GM21786 (cell line): Measurements from ENCODE around the gene CFDP1.
"Not testable (repeated sequence)": the region's sequence is repeated elsewhere in the genome, so short reads cannot be mapped to it uniquely, and the experiment has no call there.

ENCODE experiments used
- ATAC-seq: cut with Tn5 transposase; IDR thresholded peaks from one replicate; pipeline ENCODE4 v1.9.1; 2021; ENCODE audit not compliant: unreplicated experiment

The CFDP1 gene

DNA sequence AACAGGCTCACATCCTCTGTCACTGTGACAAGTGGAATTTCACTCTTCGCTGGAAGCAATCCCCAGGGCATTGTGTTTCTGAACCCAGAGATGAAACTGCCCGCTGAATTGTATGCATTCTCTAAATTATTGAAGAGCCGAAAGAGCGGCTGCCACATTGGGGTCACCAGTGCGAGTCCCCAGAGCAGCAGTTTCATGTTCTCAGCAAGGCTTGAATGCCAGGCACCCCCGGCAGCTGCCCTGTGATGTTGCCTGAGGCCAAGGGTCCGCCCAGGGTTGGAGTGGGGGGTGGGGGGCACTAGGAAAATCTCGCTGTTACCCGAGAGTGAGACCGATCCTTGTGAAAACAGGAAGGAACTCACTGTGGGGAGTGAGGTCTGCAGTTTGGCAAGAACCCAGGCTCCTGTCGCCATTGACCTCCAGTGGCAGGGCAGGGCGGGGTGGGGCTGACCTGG, 161.2 kb downstream of the CFDP1 start:
- no peak for ATAC-seq

DNA sequence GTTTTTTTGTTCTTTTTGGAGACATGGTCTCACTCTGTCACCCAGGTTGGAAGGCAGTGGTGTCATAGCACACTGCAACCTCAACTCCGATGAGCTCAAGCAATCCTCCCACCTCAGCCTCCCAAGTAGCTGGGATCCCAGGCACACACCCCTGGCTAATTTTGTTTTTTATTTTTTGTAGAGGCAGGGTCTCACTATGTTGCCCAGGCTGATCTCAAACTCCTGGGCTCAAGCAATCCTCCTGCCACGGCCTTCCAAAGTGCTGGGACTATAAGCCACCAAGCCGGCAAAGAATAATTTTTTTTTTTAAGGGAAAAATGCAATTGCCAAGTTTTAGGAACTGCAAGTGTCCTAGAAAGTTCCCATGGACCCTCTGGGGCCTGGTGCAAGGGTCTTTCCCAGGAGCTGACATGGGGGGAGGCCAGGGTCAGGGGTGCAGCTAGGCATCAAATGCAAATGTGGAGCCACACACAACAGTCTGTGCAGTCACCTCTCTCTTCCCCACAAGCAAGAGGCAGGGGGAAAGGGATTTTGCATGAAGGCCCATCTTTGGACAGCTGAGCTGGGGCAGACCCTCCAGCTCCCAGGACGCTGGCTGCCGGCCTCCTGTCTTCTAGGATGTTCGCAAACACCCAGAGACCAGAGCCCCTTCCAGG, 161.7 kb downstream of the CFDP1 start:
- ATAC-seq: no peak

DNA sequence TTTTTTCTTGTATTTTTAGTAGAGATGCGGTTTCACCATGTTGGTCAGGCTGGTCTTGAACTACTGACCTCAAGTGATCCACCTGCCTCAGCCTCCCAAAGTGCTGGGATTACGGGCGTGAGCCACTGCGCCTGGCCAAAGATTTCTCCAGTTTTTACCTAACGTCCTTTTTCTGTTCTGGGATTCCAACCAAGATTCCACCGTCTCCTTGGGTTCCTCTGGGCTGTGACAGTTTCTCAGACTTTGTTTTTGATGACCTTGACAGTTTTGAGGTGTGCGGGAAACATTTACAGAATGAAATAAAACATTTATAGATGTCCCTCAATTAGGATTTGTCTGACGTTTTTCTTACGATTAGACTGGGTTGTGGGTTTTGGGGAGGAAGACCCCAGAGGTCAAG, 163.9 kb downstream of the CFDP1 start:
- not testable (repeated sequence) for ATAC-seq

DNA sequence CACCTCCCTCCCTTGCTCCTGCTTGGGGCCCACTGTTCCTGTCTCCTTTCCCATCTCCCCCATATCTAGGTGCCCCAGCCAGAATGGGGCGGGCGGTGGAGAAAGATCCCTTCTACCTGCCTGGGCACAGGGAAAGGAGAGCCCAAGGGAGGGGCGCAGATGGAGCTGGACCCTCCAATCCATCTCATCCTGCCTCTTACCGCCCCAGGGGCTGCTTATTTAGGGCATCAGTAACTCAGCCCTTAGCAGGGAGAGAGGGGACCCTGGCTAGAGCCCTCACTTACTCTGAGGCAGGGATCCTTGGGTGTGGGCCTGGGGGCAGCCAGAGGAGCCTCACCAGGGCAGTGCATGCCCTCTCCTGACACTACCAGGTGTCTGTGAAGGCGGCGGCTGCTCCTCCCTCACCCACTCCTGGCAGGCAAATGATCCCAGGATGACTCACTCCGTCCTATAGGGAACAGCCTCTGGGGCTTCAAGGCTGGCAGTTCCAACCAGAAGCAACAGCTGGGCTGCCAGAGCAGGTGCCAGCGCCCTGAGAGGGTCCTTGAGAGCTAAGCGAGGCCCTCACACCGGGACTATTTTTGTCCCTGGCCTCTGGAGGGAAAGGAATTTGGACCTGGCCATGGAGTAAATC, 165.6 kb downstream of the CFDP1 start:
- no peak for ATAC-seq

DNA sequence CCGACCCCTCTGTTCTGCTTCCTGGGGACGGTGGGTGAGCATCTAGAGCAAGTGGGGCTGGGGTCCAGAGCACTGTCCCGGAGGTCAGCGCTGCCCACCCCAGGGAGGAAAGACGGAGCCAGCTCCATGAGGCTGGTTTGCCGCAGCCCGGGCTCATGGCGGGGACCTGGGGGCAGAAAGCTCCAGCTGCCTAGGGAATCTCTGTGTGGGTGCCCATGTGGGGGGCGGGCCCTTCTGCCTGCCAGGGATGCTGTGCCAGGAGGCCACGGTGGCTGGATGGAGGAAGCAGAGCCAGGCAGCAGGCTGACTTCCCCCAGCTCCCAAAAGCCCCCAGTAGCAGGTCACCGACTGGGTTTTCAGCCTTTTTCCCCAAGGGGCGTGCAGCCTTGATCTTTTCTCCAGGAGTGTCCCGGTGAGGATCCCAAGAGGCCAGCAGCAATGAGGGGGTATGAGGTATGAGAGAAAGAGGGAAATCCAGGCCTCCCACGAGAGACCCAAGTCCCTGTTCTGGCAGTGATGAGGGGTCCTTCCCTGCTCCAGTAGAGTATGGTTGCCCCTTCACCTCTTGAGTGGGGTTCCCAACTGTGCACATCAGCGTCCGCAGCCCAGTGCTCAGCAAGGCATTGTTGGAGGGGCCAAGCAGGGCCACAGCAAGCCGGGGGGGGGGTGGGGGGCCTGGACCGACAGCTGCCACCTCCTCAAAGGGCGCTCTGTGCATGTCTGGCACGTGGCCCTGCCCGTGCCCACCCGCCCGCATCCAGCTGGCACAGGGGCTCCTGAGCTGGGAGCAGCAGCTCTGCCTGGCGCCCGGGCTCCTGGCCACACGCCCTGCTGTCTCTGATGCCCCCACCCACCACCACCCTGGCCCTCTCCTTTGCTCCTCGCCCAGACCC, 166.3 kb downstream of the CFDP1 start:
- no peak for ATAC-seq

DNA sequence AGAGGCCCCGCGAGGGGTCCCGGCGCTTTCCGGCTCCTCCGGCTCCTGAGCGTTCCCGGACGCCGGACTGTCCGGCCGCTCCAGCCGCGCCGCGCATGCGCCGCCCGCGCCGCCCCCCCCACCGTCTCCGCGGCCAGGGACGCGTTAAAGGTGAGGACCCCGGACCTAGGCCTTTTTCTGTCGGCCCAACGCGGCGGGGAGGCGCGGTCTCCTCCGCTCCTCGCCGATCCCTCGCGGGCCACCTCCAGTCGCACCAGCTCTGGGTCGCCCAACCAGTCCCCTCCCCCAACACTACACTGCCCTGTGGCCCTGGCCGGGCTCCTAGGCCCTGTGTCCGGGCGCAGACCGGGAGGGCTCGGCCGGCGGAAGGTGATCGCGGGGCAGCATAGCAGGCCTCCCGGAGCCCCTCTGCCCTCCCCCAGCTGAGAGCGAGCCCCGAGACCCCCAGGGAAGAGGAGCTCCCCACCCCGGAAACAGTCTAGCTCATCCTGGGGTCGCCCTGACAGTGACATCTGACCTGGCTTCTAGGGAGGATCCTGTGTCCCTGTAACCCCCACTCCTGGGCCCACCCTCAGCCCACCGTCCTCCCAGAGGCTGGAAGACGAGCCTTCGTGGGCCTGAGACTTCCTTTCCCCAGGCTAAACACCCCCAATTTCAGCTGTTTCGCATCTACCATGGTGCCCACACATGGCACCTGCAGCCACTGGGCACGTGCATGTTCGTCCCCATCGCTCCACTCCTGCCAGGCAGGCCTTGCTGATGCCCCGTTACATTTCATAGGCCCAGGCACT, 167.2 kb downstream of the CFDP1 start:
- peak; percentile 57 for ATAC-seq

DNA sequence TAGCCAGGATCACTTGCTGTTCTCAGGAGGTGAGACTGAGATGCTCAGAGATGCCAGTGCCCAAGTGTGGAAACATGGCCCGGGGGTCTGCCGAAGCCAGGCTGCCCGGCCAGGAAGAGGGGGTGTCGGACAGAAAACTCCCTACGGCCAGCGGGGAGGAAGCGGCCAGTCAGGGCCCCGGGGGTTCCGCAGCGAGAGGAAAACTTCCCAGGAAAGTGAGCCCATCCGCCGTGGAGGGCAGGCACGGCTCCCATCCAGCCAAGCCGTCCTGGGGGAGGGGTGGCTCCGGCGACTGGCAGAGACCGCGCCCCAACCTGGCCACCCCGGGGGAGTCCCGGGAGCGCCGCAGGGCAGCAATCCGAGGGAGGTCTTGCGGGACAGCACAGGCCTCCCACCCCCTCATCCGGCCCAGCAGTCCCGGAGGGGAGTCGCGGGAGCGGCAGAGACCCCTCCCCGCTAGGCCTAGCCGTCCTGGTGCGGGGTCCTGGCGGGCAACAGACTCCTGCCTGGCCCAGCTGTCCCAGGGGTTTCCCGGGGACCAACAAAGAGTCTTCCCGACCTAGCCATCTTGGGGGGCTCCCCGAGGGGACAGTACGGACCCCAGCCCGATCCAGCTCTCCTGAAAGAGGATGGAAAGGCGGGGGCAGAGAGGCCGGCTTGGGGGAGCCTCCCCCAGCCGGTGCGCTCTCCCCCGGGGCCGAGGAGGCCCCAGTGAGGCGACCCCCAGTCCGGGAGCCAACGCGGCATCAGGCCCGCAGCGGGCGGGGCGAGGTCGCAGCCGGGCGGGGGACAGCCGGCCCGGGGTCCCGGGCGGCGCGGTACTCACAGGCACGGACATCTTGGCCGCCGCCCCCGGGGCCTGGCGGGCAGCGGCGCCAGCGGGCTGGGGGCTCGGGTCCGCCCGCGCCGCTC, 168.0 kb downstream of the CFDP1 start:
- ATAC-seq: peak; percentile 26

DNA sequence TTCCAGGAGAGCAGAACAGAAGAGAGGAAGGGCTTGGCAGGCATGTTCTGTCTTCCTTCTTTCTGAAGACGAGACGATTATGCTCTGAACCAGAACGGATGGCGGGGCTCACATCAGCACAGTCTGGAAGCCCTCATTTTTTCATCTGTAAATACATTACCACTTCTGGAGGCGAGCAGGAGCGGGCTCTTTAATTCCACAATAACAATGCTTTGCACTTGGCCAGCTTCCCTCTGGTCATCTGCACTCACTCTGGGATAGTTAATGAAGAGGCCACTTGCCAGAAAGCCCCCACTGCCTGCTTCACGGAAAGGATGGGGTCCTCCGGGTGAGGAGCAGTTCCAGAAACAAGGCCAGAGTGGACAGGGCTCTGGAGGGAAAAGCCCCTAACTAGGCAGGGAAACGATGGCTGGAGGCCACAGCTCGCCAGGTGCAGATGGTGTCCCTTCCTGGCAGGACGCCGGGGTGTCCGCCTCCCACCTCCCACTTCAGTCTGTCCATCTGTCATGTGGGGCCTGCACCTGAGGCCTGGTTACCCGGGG, 168.8 kb downstream of the CFDP1 start:
- ATAC-seq: no peak

DNA sequence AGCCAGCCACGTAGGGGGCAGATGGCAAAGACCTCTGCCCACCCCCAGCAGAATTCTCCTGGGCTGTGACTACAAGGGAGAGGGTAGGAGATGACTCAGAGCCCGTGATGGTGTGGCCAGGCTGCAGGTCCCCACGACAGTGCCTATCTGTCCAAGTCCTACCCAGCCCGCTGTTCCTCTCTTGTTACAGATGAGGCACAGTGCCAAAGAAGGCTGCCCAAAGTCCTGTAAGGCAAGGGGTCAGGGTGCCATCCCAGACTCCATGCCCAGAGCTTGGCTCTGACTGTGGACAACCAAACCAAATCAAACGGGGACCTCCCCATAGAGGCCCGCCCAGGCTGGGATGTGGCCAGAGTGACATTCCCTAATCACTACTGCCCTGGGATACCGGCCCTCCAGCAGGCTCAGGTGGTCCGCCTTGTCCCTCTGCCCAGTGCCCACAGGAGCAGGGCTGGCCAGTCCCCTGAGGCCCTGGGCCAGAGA, 169.3 kb downstream of the CFDP1 start:
- ATAC-seq: no peak

DNA sequence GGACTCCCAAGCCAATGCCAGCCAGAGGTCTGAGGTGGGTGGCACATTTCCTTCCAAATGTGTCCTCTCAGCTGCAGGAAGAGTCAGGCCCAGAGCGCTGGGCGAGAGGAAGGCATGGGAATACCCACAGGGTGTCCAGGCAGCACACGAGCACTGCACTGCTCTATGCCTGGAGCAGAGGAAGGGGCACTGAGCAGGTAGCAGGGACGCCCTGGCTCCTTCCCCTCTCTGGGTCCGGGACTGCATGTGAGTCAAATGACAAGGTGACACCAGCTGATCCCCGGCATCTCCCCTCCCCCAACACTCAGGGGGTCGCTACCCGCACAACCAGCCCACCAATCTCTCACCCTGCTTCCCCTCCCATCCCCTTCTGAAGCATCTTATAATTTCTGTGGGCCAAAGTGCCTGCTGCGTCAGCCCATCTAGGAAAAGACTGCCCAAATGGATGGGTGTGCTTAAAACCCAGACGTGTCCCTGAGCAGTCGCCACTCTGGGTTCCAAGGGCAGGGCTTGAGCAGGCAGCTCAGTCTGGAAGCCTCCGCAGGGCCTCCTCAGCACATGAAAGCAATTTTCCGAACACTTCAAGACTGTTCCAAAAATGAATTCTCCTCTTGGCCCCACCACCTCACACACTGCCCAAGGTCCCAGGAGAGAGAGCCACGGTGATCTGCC, 169.9 kb downstream of the CFDP1 start:
- ATAC-seq: no peak

DNA sequence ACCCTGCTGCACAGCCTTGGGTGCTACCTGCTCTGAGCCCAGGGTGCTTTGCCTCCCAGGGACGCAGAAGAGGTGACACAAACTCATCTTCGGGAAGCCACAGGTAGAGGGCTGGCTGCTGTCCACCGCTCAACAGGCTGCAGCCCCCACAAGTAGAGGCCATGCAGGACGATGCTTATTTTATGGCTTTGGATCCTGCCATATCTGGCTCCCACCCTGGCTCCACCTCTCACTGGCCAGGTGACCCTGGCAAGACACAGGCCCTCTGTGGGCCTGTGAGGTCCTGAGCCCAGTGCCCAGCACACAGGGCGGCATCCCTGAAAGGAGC, 170.5 kb downstream of the CFDP1 start:
- ATAC-seq: no peak

DNA sequence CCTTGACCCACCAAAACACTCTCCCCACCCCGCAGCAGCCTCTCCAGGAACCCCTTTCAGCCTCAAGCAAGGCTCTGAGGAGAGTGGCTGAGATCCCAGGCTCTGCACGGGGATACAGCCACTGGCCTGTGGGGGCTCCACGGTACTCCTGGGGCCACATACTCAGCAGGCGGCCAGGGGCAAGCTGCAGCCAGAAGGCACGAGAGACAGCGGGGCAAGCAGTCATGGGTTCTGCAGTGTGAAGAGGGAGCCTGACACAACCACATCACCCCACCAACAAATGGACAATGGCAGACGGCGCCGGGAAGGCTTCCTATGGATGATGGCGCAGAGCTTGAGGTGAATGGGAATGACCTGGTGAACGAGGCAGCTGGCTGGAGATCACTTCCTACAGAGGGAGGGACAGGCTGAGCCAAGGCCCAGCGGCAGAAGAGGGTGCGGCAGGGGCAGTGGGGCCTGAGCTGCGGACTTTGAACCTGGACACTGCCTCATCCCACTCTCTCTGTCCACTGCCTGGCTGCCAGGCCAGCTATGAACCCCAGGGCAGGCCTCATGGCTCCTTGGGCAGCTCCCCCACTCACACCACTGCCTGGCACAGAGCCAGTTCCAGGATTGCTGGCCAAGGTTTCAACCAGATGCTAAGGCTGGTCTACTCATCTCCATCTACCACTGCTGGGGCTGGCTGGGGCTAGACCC, 171.1 kb downstream of the CFDP1 start:
- no peak for ATAC-seq

DNA sequence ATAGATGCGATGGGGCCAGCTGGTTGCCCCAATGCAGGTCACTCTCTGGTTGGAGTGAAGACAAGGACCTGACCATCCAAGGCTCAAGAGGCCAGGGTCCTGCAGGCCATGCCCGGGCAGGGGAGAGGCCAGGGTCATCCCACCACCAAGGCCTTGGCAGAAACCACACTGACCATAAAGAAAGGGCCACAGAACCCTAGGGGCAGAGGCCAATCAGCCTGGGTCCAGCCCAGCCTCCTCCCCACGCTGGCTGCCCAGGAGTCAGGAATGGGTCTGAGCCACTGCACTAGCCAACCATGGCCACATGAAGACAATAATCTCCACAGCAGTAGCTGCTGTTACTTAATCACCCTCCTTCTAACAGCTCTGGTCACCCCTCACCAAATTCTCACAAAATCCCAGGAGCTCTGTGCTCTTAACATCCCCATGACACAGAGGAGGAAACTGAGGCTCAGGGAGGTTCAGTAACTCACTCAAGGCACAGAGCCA, 171.7 kb downstream of the CFDP1 start:
- ATAC-seq: no peak

DNA sequence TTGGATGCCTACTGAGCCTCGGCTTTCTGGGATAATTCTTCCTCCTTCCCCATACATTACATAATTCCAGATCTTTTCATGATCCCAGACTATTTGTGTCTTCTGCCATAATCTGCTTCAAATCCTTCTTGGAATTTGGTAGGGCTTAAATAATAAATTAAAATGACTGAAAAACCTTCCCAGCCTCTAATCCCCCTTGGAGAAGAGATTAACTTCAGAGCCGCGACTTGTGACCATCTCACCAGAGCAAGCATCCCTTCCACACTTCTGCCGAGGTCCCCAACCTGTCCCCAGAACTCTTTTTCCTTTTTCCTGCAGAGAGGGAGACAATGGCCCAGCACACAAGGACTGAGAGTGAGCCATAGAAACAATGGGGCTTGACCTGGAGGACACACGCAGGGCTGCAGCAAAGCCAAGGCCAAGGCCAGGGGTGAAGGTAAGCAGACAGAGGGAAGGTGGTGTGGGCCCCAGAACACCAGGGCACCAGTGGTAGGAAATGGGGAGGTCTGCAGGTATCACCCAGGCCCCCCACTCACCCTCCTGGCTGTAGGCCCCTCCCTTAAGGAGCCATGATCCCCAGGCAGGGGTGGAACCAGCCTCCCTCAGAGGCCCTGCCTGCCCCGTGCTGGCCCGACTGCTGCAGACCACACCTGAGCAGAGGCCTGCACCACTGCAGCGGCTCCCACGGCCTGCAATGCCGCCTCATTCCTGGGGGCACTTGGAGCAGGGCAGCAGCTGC, 172.3 kb downstream of the CFDP1 start:
- ATAC-seq: no peak

DNA sequence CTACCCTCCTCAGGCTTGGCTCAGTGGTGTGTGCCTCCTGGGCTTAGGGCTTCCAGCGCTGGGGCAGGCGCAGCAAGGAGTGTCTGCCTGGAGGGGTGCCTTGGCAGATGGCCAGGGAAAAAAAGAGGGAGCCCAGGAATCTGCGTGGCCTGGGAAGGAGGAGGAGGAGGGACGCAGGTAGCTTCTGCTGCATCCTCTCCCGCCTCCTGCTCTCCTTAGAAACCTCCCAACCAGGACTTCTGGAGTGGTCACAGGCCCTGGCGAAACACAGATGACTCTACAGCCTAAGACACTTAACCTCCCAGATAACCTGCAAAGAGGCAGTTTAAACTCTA, 174.5 kb downstream of the CFDP1 start:
- ATAC-seq: no peak

DNA sequence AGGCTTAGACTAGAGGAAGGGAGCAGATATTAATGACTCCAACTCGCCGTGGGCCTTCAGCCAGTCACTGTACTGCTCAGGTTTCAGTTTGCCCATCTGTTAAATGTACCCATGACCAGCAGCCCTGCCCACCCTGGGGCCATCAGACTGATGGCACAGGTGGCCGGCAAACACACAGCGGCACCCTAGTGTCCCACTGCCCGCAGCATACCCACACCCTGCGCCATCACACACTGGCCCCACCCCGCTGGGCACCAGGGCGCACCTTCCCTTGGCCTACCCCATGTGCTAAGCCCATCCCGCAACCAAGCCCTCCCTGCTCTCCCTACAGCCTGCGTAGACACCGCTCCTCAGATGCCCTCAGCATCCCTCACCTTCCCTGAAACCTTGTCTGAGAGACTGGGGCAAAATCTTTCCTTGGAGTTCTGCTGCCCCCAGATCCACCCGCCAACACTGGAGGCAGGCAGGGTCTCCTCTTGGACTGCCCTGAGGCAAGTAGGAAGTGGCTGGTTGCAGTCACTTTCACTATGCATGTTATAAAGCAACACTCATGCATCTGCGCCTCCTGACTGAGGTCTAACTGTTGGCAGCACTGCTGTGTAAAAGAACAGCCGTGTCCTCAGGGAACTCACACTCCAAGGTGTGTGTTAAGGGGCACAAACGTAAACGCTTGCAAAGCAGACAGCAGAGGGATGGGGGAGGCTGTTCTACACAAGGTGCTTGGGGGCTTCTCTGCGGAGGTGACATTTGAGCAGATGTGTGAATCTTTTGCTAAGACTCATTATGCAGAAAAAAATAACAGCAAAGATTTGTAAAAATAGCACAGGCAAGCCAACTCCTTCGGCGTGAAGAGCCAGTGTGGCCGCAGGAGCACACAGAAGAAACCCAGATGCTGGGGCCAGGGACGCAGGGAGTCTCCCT, 175.2 kb downstream of the CFDP1 start:
- ATAC-seq: no peak
